Spleen (tissue), 7 donors: ENCODE results near the gene FLT1.

Experiments
- POLR2A ChIP-seq, 3 donors: fragments of 450-650 bp; IDR thresholded peaks; one replicate each; pipeline ENCODE4 v1.5.1; 2017; ENCODE audit warnings: antibody characterized with exemption in 3 of 3, mild to moderate bottlenecking in 1 of 3
- TF ChIP-seq, protein P1 (sequence below), 11 experiments: fragments of 200-600 bp in 7 of 11; fragments of 450-650 bp in 4 of 11; sonication (generic) in 4 of 11; IDR thresholded peaks in 8 of 11; conservative IDR thresholded peaks in 3 of 11; 1 replicate in 7 of 11; 2 replicates in 4 of 11; pipeline versions ENCODE4 v1.4.0 to v1.8.0; 2016 to 2021; ENCODE audit warnings: antibody characterized with exemption in 11 of 11, inconsistent platforms in 4 of 11, mild to moderate bottlenecking in 1 of 11
- donor health status: DM: no; HTN: no; CAD: no; lungs with moderate emphysema.
- donor health status: DM: no; HTN: no; CAD: no.
- donor health status: DM: no; HTN: no; CAD: no.

DNA sequence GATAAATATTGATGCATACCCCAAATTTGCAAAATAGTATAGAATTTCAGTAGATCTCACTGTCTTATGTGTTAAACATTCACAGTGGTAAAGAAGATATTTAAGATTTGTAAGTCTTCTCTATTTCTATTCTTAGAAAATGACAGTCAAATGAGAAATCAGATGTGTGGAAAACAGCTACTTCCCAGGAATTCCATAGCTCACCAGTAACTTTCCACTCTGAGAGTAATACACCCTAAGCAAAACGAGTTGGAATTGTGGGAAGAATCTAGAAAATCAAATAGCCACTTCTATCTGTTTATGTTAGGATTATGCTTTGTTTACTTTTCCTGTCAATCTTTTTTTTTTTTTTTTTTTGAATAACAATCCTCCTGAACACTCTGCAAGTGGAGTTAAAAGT is 69.1 kb downstream of the FLT1 start:
- TF ChIP-seq, protein P1, sequence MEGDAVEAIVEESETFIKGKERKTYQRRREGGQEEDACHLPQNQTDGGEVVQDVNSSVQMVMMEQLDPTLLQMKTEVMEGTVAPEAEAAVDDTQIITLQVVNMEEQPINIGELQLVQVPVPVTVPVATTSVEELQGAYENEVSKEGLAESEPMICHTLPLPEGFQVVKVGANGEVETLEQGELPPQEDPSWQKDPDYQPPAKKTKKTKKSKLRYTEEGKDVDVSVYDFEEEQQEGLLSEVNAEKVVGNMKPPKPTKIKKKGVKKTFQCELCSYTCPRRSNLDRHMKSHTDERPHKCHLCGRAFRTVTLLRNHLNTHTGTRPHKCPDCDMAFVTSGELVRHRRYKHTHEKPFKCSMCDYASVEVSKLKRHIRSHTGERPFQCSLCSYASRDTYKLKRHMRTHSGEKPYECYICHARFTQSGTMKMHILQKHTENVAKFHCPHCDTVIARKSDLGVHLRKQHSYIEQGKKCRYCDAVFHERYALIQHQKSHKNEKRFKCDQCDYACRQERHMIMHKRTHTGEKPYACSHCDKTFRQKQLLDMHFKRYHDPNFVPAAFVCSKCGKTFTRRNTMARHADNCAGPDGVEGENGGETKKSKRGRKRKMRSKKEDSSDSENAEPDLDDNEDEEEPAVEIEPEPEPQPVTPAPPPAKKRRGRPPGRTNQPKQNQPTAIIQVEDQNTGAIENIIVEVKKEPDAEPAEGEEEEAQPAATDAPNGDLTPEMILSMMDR (IDR thresholded peaks at IDR 0.05 in 8 of 11, conservative IDR thresholded peaks at IDR 0.05 in 3 of 11) = no peak
- no peak for TF ChIP-seq POLR2A (IDR thresholded peaks at IDR 0.05)
